ENCODE measurements around the gene SERINC5.

GRCh38 chr5:80083101-80083890 is 172.6 kb downstream of the SERINC5 start:
- TF ChIP-seq CTCF (conservative IDR thresholded peaks at IDR 0.05 in 1 of 2, IDR thresholded peaks at IDR 0.05 in 1 of 2; ENCODE audit: extremely low read depth in 1 of 2, insufficient read depth in 1 of 2, low read depth in 1 of 2, low read length in 2 of 2) (peak; percentile 61 to 64), EZH2 (IDR thresholded peaks at IDR 0.05; ENCODE audit: borderline replicate concordance, low read length) (no peak)
